ENCODE measurements around the gene PTPRA.

PTPRA gene

GRCh38 chr20:2851086-2851485 lies 22.2 kb upstream of the PTPRA start:
- no peak for DNase-seq

GRCh38 chr20:2858591-2858990 lies 14.7 kb upstream of the PTPRA start:
- no peak for DNase-seq

- no peak for DNase-seq
Measured at GRCh38 chr20:2859330-2860121, 13.8 kb upstream of the PTPRA start.

GRCh38 chr20:2864626-2865025 lies 8.7 kb upstream of the PTPRA start:
- DNase-seq, result no peak

DNA sequence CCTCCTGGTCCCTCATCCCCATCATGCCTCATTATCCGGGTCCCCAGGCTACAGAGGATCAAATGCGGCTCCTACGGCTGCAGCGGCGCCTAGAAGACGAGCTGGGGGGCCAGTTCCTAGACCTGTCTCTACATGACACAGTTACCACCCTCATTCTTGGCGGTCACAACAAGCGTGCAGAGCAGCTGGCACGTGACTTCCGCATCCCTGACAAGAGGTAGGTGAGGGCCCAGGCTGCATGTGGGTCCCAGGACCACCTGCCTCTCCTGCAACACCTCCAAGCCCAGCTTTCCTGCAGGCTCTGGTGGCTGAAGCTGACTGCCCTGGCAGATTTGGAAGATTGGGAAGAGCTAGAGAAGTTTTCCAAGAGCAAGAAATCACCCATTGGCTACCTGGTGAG lies 8.2 kb upstream of the PTPRA start:
- DNase-seq, result no peak

DNA sequence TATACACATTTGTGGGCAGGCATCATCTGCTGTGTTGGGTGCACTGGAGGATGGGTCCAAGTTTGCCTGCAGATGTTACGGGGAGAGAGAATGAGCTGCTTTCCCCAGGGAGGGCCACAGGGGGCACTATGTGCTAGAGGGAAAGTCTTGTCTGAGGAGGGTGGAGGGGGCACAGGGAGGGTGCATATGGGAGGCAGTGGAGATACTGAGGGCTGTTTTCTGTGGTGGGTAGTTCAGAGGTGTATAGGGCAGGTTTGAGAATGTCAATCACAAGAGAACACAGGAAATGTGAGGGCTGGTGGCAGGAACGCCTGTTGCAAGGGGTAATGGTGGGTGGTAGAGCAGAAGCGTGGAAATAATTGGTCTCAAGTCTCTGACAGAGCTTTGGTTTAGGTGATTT lies 7.7 kb upstream of the PTPRA start:
- DNase-seq, result no peak

- DNase-seq, result no peak
Measured at GRCh38 chr20:2866236-2866635, 7.0 kb upstream of the PTPRA start.

DNA sequence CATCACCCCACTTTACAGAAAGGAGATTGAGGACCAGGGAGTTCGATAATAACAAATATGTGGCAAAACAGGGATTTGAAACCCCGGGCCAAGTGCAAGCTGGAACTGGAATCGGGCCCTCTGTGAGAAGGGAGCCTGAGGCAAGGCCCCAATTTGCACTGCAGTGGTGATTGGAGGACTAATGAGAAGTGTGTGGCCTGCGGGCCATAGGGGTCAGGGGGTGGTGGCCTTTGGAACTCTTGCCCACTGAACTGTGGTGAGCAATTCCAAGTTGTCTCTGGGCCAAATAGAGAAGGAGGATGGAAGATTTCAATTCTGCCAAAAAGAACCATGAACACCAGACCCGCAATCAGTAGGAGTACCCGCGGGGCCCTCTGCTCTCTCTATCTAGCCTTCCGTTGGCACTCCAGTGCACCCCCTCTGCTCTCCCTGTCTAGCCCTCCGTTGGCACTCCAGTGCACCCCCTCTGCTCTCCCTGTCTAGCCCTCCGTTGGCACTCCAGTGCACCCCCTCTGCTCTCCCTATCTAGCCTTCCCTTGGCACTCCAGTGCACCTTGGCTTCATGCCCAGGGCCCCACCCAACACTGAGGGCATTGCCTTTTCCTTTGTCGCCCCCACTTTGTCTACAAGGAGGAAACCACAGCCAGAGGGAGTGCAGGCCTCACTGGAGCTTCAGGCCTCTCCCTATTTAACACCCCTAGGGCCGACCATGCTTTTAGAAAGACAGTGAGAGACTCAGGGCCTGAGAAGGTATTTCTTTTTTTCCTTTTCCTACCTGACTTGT lies 6.0 kb upstream of the PTPRA start:
- DNase-seq, result no peak

DNA sequence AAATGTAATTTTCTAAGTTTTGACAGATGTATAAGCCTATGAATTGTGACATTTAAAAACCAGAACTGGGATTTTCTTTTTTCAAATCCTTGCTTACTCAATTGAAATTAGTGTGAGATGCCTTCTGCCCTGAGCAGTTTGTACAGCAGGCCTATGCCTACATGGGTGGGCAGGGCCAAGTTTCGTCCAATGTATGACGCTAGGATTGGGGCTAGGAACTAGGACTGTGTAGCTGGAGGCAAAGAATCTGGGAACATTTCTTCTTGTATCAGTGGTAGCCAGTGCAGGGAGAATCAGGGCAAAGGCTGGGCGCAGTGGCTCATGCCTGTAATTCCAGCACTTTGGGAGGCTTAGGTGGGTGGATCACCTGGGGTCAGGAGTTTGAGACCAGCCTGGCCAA lies 3.9 kb upstream of the PTPRA start:
- no peak for DNase-seq

DNA sequence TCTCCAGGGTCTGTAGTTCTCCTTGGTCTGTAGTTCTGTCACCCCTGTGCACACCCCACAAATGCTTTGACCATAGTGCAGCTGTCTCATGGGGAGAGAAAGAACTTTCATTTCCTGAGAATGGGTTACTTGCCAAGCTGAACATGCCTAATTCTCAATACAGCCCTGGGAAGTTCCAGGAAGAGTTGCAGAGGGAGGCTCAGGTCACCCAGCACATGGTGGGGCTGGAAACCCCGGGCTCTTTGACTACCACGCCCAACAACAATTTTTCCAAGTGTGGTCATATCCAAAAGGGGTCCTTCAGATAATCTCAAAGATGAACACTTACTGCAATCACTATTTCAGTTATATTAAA lies 2.2 kb upstream of the PTPRA start:
- DNase-seq, result peak; percentile 68

- no peak for DNase-seq
Measured at GRCh38 chr20:2871661-2872458, 1.4 kb upstream of the PTPRA start.

DNA sequence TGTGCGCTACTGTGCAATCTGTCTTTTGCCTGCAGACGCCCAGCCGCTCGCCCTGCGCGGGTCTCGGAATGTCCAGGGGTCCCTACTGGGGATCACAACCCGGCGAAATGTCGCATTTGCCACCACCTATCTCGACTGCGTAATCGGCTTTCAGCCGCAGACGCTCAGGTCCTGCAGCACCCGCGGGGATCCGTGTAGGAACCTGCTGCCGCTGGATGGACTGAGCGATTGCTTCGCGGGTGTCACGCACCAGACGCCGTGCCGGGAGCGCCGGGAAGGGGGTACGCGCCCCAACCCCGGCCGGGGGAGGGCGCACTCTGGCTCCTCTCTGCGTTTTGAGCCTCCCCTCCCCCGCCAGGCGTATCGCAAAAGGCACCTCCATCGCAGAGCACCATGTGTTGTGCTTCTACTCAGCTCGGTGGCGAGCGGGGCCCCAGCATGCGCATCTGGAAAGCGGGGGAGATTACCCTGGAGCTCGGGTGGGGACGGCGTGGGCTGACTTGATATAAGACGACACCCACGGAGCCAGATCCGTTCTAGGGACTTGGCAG lies 747 bp upstream of the PTPRA start:
- DNase-seq, result peak; percentile 63

DNA sequence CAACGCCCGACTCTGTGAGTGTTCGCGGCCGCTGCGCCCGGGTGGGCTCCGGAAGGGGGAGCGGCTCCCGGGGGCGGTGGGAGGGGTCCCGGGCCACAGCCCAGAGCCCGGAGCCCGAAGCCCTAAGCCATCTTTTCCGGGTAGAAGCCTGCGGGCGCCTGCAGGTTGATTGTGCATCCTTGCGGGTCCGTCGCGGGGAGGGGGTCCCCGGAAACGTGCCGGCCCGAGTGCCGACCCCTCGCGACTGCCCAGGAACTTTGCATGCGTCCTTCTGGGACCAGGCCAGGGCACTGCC lies 413 bp downstream of the PTPRA start:
- DNase-seq, result peak; percentile 86

- DNase-seq, result no peak
Measured at GRCh38 chr20:2874456-2874855, 1.2 kb downstream of the PTPRA start.

- DNase-seq, result no peak
Measured at GRCh38 chr20:2875690-2876203, 2.5 kb downstream of the PTPRA start.

DNA sequence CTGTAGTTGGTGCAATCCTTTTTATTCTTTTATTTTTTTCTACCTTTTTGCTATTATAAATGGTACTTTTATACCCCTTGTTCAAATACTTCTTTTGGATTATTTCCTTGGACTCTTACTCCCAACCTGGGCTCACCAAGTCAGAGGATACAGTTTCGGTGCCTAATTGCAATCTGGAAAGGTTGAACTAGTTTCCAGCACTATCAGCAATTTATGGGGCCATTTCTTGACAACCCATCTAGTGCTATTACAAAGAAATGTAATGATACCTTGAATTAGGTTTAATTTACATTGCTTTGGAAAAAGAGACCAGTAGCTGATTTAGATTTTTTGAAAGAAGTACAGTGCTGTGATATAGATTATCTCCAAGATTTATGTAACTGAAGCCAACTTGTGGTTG lies 5.2 kb downstream of the PTPRA start:
- DNase-seq, result no peak

DNA sequence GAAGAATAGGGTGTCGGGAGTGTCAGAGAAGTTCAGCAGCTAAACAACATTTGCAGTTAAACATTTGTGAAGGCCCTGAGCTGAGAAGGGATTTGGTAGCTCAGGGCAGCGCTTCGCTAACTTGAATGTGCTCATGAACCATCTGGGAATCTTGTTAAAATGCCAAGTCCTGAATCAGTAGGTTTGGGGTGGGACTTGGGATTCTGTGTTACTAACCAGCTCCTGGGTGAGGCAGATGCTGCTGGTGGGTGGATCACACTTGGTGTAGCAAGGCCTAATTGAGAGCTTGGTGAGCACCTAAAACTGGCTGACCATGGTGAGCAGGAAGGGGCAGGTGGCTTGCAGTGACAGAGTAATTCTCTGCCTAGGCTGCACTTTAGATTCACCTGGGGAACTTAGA lies 5.9 kb downstream of the PTPRA start:
- DNase-seq, result peak; percentile 47

GRCh38 chr20:2880650-2881049 lies 7.4 kb downstream of the PTPRA start:
- no peak for DNase-seq

- no peak for DNase-seq
Measured at GRCh38 chr20:2883726-2884637, 10.7 kb downstream of the PTPRA start.

- DNase-seq, result no peak
Measured at GRCh38 chr20:2887715-2888114, 14.4 kb downstream of the PTPRA start.

- no peak for DNase-seq
Measured at GRCh38 chr20:2888224-2888955, 15.1 kb downstream of the PTPRA start.

- no peak for DNase-seq
Measured at GRCh38 chr20:2889209-2889608, 15.9 kb downstream of the PTPRA start.
